ENCODE data around the gene SIGMAR1.

Gene SIGMAR1

DNA sequence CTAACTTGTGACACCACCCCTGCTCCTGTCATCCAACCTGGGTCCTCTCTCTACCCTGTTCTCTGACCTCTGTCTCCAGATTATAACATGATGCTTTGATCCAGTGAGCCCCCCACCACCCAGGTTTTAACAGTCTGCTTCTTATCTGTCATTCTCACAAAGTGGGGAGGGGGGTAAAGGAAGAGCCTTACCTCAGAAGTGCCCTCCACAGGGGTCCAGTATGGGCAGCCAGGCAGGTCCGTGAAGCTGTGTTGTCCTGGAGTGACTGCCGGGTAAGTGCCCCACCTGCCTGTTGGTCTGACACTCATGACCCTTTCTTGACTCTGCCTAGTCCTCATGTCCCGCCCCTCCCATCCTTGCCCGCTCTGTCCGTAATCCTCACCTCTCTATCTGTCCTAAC, 17.8 kb upstream of the SIGMAR1 start:
- no peak for TF ChIP-seq TOX (CRISPR knock-in tag; IDR thresholded peaks at IDR 0.05; ENCODE audit: borderline replicate concordance)
- TF ChIP-seq GLIS3 (CRISPR knock-in tag; IDR thresholded peaks at IDR 0.05): no peak
- TF ChIP-seq ARNTL (CRISPR knock-in tag; IDR thresholded peaks at IDR 0.05; ENCODE audit: borderline replicate concordance, low read depth): no peak
- no peak for TF ChIP-seq PPARA (CRISPR knock-in tag; IDR thresholded peaks at IDR 0.05; ENCODE audit: borderline replicate concordance)
- TF ChIP-seq ZNF70 (CRISPR knock-in tag; IDR thresholded peaks at IDR 0.05): no peak
- no peak for TF ChIP-seq RARB (CRISPR knock-in tag; IDR thresholded peaks at IDR 0.05)
- TF ChIP-seq ZNF8 (CRISPR knock-in tag; IDR thresholded peaks at IDR 0.05): no peak
- no peak for TF ChIP-seq ZNF565 (CRISPR knock-in tag; conservative IDR thresholded peaks at IDR 0.05; ENCODE audit: low read depth)
- TF ChIP-seq TCF4 (CRISPR knock-in tag; IDR thresholded peaks at IDR 0.05; ENCODE audit: borderline replicate concordance): no peak
- TF ChIP-seq OSR1 (CRISPR knock-in tag; IDR thresholded peaks at IDR 0.05): no peak
- TF ChIP-seq BACH2 (CRISPR knock-in tag; IDR thresholded peaks at IDR 0.05; ENCODE audit: borderline replicate concordance): no peak
- TF ChIP-seq, protein P1, sequence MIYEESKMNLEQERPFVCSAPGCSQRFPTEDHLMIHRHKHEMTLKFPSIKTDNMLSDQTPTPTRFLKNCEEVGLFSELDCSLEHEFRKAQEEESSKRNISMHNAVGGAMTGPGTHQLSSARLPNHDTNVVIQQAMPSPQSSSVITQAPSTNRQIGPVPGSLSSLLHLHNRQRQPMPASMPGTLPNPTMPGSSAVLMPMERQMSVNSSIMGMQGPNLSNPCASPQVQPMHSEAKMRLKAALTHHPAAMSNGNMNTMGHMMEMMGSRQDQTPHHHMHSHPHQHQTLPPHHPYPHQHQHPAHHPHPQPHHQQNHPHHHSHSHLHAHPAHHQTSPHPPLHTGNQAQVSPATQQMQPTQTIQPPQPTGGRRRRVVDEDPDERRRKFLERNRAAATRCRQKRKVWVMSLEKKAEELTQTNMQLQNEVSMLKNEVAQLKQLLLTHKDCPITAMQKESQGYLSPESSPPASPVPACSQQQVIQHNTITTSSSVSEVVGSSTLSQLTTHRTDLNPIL (CRISPR knock-in tag; IDR thresholded peaks at IDR 0.05; ENCODE audit: low read depth): no peak
- no peak for TF ChIP-seq ZC3H10 (CRISPR knock-in tag; IDR thresholded peaks at IDR 0.05)
- TF ChIP-seq, protein P2, sequence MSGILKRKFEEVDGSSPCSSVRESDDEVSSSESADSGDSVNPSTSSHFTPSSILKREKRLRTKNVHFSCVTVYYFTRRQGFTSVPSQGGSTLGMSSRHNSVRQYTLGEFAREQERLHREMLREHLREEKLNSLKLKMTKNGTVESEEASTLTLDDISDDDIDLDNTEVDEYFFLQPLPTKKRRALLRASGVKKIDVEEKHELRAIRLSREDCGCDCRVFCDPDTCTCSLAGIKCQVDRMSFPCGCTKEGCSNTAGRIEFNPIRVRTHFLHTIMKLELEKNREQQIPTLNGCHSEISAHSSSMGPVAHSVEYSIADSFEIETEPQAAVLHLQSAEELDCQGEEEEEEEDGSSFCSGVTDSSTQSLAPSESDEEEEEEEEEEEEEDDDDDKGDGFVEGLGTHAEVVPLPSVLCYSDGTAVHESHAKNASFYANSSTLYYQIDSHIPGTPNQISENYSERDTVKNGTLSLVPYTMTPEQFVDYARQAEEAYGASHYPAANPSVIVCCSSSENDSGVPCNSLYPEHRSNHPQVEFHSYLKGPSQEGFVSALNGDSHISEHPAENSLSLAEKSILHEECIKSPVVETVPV (CRISPR knock-in tag; IDR thresholded peaks at IDR 0.05): no peak
- TF ChIP-seq, protein P3, sequence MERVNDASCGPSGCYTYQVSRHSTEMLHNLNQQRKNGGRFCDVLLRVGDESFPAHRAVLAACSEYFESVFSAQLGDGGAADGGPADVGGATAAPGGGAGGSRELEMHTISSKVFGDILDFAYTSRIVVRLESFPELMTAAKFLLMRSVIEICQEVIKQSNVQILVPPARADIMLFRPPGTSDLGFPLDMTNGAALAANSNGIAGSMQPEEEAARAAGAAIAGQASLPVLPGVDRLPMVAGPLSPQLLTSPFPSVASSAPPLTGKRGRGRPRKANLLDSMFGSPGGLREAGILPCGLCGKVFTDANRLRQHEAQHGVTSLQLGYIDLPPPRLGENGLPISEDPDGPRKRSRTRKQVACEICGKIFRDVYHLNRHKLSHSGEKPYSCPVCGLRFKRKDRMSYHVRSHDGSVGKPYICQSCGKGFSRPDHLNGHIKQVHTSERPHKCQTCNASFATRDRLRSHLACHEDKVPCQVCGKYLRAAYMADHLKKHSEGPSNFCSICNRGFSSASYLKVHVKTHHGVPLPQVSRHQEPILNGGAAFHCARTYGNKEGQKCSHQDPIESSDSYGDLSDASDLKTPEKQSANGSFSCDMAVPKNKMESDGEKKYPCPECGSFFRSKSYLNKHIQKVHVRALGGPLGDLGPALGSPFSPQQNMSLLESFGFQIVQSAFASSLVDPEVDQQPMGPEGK (CRISPR knock-in tag; IDR thresholded peaks at IDR 0.05; ENCODE audit: borderline replicate concordance): no peak
- no peak for TF ChIP-seq SNAI2 (CRISPR knock-in tag; IDR thresholded peaks at IDR 0.05)
- no peak for TF ChIP-seq ZFP30 (CRISPR knock-in tag; IDR thresholded peaks at IDR 0.05)
- TF ChIP-seq, protein P4, sequence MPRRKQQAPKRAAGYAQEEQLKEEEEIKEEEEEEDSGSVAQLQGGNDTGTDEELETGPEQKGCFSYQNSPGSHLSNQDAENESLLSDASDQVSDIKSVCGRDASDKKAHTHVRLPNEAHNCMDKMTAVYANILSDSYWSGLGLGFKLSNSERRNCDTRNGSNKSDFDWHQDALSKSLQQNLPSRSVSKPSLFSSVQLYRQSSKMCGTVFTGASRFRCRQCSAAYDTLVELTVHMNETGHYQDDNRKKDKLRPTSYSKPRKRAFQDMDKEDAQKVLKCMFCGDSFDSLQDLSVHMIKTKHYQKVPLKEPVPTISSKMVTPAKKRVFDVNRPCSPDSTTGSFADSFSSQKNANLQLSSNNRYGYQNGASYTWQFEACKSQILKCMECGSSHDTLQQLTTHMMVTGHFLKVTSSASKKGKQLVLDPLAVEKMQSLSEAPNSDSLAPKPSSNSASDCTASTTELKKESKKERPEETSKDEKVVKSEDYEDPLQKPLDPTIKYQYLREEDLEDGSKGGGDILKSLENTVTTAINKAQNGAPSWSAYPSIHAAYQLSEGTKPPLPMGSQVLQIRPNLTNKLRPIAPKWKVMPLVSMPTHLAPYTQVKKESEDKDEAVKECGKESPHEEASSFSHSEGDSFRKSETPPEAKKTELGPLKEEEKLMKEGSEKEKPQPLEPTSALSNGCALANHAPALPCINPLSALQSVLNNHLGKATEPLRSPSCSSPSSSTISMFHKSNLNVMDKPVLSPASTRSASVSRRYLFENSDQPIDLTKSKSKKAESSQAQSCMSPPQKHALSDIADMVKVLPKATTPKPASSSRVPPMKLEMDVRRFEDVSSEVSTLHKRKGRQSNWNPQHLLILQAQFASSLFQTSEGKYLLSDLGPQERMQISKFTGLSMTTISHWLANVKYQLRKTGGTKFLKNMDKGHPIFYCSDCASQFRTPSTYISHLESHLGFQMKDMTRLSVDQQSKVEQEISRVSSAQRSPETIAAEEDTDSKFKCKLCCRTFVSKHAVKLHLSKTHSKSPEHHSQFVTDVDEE (CRISPR knock-in tag; IDR thresholded peaks at IDR 0.05): no peak
- no peak for TF ChIP-seq ESRRG (CRISPR knock-in tag; IDR thresholded peaks at IDR 0.05)
- no peak for ATAC-seq

DNA sequence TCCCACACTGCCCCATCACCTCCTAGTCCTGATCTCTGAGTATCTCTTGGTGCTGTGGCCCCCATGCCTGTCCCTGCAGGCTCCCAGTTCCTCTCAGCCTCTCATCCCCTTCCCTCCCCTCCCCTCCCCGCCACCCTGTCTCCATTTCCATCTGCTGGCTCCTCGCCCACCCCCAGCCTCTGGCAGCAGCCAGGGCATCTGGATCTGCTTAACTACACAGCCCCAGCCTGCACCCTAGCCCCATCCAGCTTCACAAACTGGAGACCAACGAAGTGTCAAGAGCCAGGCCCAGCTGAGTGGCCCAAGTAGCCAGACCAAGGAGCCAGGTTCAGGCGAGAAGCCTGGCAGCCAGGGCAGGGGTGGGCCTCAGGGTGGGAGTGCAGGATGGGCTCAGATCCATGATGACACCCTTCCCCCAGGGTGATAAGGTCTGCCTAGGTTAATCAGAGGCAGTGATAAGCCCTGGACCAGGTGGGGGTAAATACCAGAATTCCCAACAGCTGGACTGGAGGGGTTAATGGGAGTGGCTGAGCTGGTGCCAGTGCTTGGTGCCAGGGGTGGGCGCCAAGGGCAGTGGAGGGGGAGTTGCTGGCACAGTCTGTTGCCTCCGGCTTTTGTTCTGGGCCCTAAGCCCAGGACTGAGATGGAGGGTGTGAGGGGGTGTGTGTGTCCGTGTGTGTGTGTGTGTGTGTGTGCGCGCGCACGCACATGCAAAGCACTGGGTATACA, 16.9 kb upstream of the SIGMAR1 start:
- ATAC-seq: peak; percentile 80
- peak; percentile 79 for TF ChIP-seq TCF4 (CRISPR knock-in tag; IDR thresholded peaks at IDR 0.05; ENCODE audit: borderline replicate concordance)
- no peak for TF ChIP-seq BACH2 (CRISPR knock-in tag; IDR thresholded peaks at IDR 0.05; ENCODE audit: borderline replicate concordance)
- TF ChIP-seq ISL1 (CRISPR knock-in tag; IDR thresholded peaks at IDR 0.05): no peak
- TF ChIP-seq ZNF70 (CRISPR knock-in tag; IDR thresholded peaks at IDR 0.05): 0 out of 2 replicates have a peak, but pooled peaks have one; percentile 5

DNA sequence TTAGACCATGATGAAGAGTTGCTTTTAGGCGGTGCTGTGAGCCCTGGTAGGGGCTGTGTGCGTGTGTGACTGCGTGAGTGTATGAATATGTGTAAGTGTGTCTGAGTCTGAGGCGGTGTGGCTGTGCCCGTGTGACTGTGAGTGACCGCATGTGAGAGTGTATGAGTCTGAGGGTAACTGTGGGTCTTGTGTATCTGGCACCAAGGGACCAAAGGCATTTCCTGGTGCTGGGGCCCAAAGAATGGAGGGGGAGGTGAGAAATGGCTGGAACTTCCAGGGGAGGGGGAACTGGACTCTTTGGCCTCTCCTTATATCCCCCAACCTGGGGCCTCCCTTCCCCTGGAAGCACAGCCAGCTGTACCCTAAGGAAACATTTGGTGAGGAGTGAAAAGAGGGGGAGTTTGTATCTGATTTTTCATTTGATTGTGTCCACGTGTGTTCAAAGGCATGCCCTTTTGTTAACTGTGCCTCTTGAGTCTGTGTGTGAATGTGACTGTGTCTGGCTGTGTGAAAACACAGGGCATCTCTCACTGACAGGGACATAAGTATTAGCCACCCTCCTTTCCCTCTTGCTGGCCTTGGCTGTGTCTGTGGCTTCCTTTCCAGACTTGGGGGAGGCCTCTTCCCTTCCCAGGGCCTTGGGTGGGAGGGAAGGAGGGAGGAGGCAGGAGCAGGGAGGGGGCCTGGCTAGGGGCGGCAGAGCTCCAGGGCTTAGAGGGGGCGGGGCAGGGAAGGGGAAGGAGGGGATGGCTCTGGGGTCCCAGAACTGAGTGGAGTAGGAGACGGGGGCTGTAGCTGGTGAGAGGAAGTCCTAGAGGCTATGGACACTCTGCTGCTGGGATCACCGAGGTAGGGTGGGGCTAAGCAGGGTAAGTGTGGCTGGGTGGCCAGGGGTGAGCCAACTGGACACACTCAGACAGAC, 15.8 kb upstream of the SIGMAR1 start:
- TF ChIP-seq ARNTL (CRISPR knock-in tag; IDR thresholded peaks at IDR 0.05; ENCODE audit: borderline replicate concordance, low read depth): no peak
- no peak for TF ChIP-seq ZC3H10 (CRISPR knock-in tag; IDR thresholded peaks at IDR 0.05)
- TF ChIP-seq, protein P2 (CRISPR knock-in tag; IDR thresholded peaks at IDR 0.05): no peak
- no peak for TF ChIP-seq ZFP30 (CRISPR knock-in tag; IDR thresholded peaks at IDR 0.05)
- peak; percentile 54 for ATAC-seq
